ENCODE results near the gene CFAP107.

Gene CFAP107

GRCh38 chr1:12745126-12745991 lies 641 bp upstream of the CFAP107 start:
- no peak for DNase-seq

DNA sequence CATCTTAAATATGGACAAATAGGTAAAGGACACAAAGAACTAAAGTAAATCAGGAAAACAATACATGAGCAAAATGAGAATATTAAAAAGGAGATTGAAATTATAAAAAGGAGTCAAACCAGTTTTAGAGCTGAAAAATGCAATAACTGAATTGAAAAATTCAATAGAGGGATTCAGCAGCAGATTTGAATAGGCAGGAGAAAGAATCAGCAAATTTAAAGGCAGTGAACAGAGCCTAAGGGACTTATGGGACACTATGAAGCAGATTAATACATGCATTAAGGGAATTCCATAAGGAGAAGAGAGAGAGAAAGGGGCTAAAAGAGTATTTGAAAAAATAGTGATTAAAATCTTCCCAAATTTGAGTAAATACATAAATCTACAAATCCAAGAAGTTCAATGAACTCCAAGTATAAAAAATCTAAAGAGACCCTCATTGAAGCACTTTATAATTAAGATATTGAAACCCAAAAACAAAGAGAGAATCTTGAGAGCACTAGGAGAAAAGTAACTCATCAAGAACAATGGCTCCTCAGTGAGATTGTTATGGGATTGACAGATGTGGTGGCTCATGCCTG lies 2.9 kb downstream of the CFAP107 start:
- DNase-seq = no peak

- DNase-seq = no peak
Measured at GRCh38 chr1:12754738-12755137, 8.7 kb downstream of the CFAP107 start.

- no peak for DNase-seq
Measured at GRCh38 chr1:12756273-12756672, 10.3 kb downstream of the CFAP107 start.

DNA sequence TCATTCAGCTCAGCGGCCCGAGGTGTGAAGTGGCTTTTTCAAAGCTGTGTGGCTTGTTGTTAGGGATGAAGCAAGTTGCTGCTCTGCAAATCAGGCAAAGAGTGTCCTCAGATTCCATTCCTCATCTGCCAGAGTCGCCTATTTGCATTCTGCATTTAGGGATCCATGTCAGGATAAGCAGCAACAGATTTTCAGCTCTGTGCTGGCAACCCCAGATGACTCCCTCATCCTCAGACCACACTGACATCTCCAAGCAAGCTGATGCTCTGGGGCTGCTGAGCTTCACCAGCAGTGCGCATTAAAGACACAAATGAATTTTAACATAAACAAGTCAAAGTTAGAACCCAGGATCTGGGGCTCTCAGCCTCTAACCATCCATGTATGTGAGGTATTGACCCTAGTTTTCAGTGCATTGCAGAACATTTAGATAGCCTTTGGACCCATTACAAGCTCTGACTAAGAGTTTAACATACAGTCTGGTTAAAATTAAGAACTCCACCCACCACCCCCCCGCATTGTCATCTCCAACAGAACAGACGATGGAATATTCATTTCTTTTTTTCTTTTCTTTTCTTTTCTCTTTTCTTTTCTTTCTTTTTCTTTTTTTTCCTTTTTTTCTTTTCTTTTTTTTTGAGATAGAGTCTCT lies 10.9 kb downstream of the CFAP107 start:
- no peak for DNase-seq

DNA sequence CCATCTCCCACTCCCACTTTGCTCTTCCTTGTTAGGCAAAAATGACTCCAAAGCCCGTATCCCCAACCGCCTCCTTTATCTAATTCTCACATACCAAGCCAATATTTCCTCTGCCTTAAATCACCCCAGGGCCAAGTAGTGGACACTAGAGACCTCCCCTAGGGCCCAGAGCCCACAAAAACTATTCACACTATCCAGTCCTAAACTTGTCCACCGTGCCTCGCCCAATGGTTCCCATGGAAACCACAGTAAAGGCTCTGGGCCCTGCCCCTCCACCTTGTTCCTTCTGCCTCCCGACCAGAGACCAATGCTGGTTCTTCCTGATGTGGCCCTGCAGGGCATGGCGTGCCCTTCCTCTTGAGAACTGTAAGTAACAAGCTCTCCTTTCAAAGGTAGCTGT lies 11.8 kb downstream of the CFAP107 start:
- DNase-seq = no peak

DNA sequence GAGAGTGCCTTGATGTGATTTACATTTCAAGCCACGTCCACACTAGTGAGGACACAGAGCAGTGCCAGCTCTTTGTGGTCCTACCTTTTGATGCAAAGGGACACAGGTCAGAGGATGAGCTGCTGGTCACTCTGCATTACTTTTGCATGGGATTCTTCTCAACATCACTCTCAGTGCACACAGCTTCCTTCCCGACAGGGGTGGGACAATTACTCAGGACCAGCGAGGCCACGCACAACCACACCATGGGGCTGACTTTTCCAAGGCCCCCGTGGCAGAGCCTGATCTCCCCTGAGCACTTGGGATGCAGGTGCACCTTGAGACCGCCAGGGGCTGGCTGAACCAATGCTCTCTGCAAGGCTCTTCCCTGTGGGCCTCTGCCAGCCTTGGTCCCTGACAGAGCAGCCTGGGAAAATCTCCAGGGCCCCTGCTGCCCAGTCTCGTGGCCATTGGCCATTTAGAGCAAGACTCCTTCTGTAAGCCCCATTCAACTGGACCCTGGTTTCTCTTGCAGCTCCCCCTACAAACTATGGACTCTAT lies 14.3 kb downstream of the CFAP107 start:
- DNase-seq = no peak

- no peak for DNase-seq
Measured at GRCh38 chr1:12761781-12762180, 15.8 kb downstream of the CFAP107 start.

- DNase-seq = no peak
Measured at GRCh38 chr1:12762766-12763165, 16.8 kb downstream of the CFAP107 start.

DNA sequence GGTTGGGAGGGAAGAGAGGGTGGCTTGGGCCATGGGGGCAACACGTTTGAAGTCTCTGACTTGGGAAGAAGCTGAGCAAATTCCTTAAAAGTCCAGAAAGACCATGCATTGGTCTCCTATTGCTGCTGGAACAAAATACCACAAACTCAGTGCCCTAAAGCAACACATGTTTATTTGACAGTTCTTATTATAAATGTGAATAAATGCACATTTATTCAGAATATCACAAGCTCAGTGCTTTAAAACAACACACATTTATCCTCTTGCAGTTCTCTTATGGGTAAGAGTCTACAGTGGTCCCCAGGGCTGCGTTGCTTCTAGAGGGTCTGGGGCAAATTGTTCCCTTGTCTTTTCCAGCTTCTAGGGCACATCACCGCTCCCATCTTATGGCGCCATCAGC lies 17.5 kb downstream of the CFAP107 start:
- DNase-seq = no peak

DNA sequence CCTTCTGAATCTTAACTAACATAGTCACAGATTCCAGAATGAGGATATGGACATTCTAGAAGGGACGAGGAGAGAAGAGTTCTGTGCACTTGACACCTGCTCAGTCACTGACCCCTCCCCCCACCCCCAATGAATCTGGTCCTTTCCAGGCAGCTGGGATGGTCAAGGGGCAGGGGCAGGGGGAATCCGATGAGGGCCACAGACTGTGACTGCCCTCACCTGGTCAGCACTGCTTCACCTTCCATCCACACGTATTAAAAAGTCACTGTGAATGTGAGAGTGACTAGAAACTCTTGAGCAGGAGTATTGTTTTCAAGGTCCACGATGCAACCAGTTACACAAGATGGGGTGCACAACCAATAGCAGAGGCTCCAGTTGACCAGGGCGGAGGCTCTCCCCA lies 18.0 kb downstream of the CFAP107 start:
- DNase-seq = no peak

DNA sequence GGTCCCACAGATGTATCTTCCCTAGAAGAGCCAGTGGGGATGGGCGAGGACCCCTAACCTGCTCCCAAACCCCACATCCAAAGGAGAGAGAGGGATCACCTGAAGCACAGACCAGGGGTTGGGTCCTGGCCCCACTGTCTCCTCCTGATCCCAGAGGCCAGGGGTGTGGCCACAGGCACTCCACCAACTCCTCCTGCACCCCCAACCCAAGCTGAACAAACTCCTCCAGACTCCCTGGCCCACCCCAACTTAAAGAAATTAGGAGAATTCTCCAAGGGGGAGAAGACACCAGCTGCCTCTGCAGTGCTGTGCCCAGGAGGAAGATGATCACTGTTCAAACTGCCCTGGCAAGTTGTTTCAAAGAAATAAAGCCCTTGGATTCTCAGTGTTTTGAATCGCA lies 23.0 kb downstream of the CFAP107 start:
- DNase-seq = no peak

GRCh38 chr1:12769976-12770505 lies 24.0 kb downstream of the CFAP107 start:
- DNase-seq = no peak

GRCh38 chr1:12770620-12771019 lies 24.6 kb downstream of the CFAP107 start:
- DNase-seq = no peak

GRCh38 chr1:12771186-12771585 lies 25.2 kb downstream of the CFAP107 start:
- no peak for DNase-seq

DNA sequence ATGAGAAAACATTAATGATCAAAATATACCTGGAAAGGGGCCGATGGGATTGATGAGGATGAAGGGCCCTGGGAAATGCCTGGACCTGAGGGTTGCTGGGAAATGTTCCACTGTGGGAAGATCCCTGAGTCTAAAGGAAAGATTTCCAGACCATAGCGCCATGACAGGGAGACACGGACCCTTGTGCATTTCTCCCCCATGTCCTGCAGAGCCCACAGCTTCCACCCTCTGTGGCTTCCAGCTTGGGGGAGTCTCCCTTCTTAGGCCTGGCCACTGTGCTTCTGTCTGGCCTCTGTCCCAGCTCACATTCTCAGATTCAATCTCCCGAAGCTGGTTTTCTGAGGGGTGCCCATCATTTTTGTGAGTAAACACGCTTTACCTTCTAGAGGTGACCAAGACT lies 26.5 kb downstream of the CFAP107 start:
- DNase-seq = no peak

DNA sequence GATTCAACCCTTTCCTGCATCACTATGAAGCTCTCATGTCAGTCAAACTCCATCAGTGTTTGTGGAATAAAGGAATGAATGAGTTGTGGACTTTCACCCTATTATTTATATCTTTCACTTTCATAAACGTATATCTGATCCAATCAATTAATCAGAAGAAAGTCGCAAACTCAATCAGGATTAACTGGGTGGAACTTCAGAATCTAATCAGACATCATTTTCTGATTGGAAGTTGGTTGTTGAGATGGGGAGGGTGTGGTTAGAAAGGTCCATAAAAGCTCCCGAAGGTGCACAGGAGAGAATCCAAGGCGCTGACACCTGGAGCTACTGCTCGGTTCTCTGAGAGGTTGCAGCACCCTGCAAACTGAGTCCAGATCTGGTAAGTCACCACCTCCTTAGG lies 27.4 kb downstream of the CFAP107 start, which contains the start of gene PRAMEF12:
PRAMEF12 (plus strand) TSS at position 301 of the 400 bp plus-strand sequence. CDS start 1,130 bp downstream, outside the sequence.
- no peak for DNase-seq

- DNase-seq = no peak
Measured at GRCh38 chr1:12774801-12775345, 28.9 kb downstream of the CFAP107 start.

DNA sequence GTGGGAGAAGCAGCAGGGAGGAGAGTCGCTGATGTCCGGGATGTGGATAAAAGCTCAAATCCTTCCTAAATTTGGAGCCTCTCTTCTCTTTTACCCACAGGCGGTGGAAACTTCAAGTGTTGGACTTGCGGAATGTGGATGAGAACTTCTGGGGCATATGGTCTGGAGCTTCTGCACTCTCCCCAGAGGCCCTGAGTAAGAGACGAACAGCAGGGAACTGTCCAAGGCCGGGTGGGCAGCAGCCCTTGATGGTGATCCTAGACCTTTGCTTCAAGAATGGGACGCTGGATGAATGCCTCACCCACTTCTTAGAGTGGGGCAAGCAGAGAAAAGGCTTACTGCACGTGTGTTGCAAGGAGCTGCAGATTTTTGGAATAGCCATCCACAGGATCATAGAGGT lies 29.4 kb downstream of the CFAP107 start:
- no peak for DNase-seq

GRCh38 chr1:12776801-12777557 lies 31.0 kb downstream of the CFAP107 start:
- no peak for DNase-seq

GRCh38 chr1:12778061-12778460 lies 32.1 kb downstream of the CFAP107 start:
- DNase-seq = no peak

DNA sequence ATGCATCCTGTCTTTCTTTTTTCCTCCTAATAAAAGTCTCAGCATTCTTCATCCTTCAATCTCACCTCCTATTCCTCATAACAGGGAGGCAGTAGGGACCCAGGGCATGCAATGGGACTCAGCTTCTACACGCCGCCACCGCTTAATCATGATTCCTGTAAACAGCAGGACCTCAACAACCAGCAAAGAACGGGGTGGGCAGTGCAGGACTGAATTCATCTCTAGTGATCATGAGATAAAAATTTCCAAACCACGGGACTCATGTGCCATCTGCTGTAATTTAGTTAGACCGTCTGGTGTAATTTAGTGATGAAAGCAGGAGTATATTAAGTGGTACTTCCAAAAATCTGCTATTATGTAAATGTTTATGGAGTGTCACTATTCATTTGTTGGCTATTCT lies 32.9 kb downstream of the CFAP107 start:
- DNase-seq = no peak

Measured in femur (tissue), 1 donor.